Body of pancreas (tissue), 4 donors: ENCODE data around the gene IRF6. TPM values are rescaled to one million over a fixed set of nuclear protein-coding genes. Genes with fewer than 3 reads are reported as not detected.
A peak's percentile ranks its signal among the peaks of the same experiment; 100 is the strongest.
"Not testable (repeated sequence)": the region's sequence is repeated elsewhere in the genome, so short reads cannot be mapped to it uniquely, and the experiment has no call there.

Source experiments
- ATAC-seq: fragments of 150-250 bp; one replicate; pipeline ENCODE4 v1.9.1; 2016
- DNase-seq, 4 donors: peaks; one replicate each; pipeline ENCODE4 v3.0.0-alpha.2; 2019
- H3K27ac ChIP-seq, 4 donors: fragments of 200-600 bp; sonication (generic); 1 replicate in 3 of 4; 2 replicates in 1 of 4; pipeline versions ENCODE4 v1.5.1 to v1.6.1; 2016 to 2019; ENCODE audit warnings: mild to moderate bottlenecking in 1 of 4, mixed read lengths in 1 of 4, moderate library complexity in 1 of 4
- H3K27me3 ChIP-seq, 2 donors: fragments of 200-600 bp; sonication (generic); one replicate each; pipeline ENCODE4 v1.6.0; 2016; ENCODE audit warnings: mild to moderate bottlenecking in 1 of 2
- H3K36me3 ChIP-seq, 2 donors: fragments of 200-600 bp; sonication (generic); replicated peaks in 1 of 2; 2 replicates each; pipeline ENCODE4 v1.5.1; 2016; ENCODE audit warnings: low read depth in 2 of 2; ENCODE audit not compliant: insufficient read depth in 1 of 2
- H3K4me1 ChIP-seq: fragments of 200-600 bp; sonication (generic); one replicate; pipeline ENCODE4 v1.6.0; 2016
- H3K4me3 ChIP-seq, 2 donors: fragments of 200-600 bp; sonication (generic); 1 replicate in 1 of 2; 2 replicates in 1 of 2; pipeline ENCODE4 v1.5.1; 2016 to 2019
- H3K9me3 ChIP-seq, 3 donors: fragments of 200-600 bp; sonication (generic); 1 replicate in 2 of 3; 2 replicates in 1 of 3; pipeline ENCODE4 v1.5.1; 2016
- CTCF ChIP-seq, 7 experiments: fragments of 450-650 bp in 4 of 7; fragments of 200-600 bp in 3 of 7; sonication (generic) in 3 of 7; IDR thresholded peaks; one replicate each; pipeline ENCODE4 v1.5.1; 2016 to 2019; ENCODE audit warnings: antibody characterized with exemption in 7 of 7
- POLR2A ChIP-seq, 3 donors: fragments of 450-650 bp; IDR thresholded peaks; one replicate each; pipeline ENCODE4 v1.6.1; 2016; ENCODE audit warnings: antibody characterized with exemption in 3 of 3, mild to moderate bottlenecking in 2 of 3
- WGBS, 2 donors: methylation state at CpG; one replicate each; pipeline ENCODE4 v1.1.5; 2017; 5-methylcytosine and 5-hydroxymethylcytosine counted together
- intact Hi-C: fragments of 100-400 bp; cut with DNase I; formaldehyde crosslinking; loops from one replicate; pipeline ENCODE4 v1.15.1; 2023
- total RNA-seq, 2 donors: library from RNA; depleted of rRNA; stranded (reverse); fragments of >200 nt; gene quantifications; one replicate each; pipeline ENCODE4 v1.1.0, GENCODE V29; 2016

IRF6 gene
- total RNA-seq, 2 donors from 2014 or later: 13.2 to 20.0 TPM

- Histone ChIP-seq H3K4me1 (peaks cover 53% of the 10 kb centered on the region), H3K27me3 (no peaks in the 10 kb centered on the region), H3K27ac (peak overlapping the region; percentile 57 to 80 (median 72)), H3K36me3 (peaks cover 0 to 2% of the 10 kb centered on the region in 2 donors), H3K4me3 (no peak overlapping the region), H3K9me3 (no peaks in the 10 kb centered on the region)
- 55 to 66% methylated on average over 5 of the region's 5 CpGs for whole genome bisulfite sequencing, 2 donors
- DNase-seq (peak in 1 of 4 donors; percentile 19), ATAC-seq (peak; percentile 10)
- intact Hi-C loops: no loop called here
- no peak for TF ChIP-seq POLR2A (IDR thresholded peaks at IDR 0.05)
- TF ChIP-seq CTCF (IDR thresholded peaks at IDR 0.05): no peak
These were observed 4.7 kb downstream of the IRF6 start for GRCh38 chr1:209800984-209801834.

- Histone ChIP-seq H3K9me3 (no peaks in the 10 kb centered on the region), H3K27me3 (no peaks in the 10 kb centered on the region), H3K36me3 (peaks cover 6 to 14% of the 10 kb centered on the region in 2 donors), H3K4me3 (no peak overlapping the region), H3K27ac (no peak overlapping the region), H3K4me1 (peaks cover 35% of the 10 kb centered on the region)
- WGBS, 2 donors: 87 to 91% methylated on average over 9 of the region's 9 CpGs
- no peak for ATAC-seq
- TF ChIP-seq POLR2A (IDR thresholded peaks at IDR 0.05) (no peak), CTCF (IDR thresholded peaks at IDR 0.05) (no peak)
- intact Hi-C loops: no loop called here
- DNase-seq: no peak
These were observed 7.8 kb downstream of the IRF6 start for GRCh38 chr1:209797978-209798639.

GRCh38 chr1:209793711-209794110, 12.2 kb downstream of the IRF6 start:
- H3K9me3 ChIP-seq, H3K4me1 ChIP-seq, H3K27me3 ChIP-seq, H3K4me3 ChIP-seq, H3K27ac ChIP-seq, ATAC-seq, DNase-seq, intact Hi-C loops: not testable (repeated sequence)
- H3K36me3 ChIP-seq: peaks cover 24 to 27% of the 10 kb centered on the region in 2 donors
- WGBS, 2 donors: 93 to 95% methylated on average over 3 of the region's 3 CpGs

- H3K9me3 ChIP-seq: no peaks in the 10 kb centered on the region
- H3K27me3 ChIP-seq: no peaks in the 10 kb centered on the region
- peaks cover 23% of the 10 kb centered on the region for H3K4me1 ChIP-seq
- peaks cover 24 to 28% of the 10 kb centered on the region in 2 donors for H3K36me3 ChIP-seq
- TF ChIP-seq POLR2A (IDR thresholded peaks at IDR 0.05) (no peak), CTCF (IDR thresholded peaks at IDR 0.05) (no peak)
- ATAC-seq (no peak), DNase-seq (no peak)
- H3K4me3 ChIP-seq: no peak overlapping the region
- WGBS, 2 donors: 95 to 100% methylated on average over 1 of the region's 1 CpG
- no peak overlapping the region for H3K27ac ChIP-seq
- intact Hi-C loops: no loop called here
These were observed 14.0 kb downstream of the IRF6 start for GRCh38 chr1:209791920-209792319.
